ENCODE results near the gene CTSF.

The CTSF gene

DNA sequence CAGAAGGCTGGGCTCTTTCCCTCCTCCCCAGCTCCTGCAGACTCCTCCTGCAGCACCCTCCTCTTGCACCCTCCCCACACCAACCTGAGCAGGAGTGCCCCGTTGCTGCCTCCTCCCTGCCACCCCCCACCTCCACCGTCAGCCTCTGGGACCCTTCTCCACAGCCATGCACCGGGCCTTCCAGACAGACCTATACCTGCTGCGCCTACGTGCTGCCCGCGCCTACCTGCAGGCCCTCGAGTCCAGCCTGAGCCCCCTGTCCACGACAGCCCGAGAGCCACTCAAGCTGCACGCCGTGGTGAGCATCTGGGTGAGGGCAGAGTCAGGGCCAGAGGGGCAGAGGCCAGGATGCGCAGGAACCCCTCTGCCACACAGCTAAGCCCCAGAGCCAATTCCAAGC, 38.8 kb downstream of the CTSF start:
- CTCF ChIA-PET: no interaction called here
- no peak for DNase-seq (ENCODE audit: low spot score)
- POLR2A ChIA-PET (ENCODE audit: low non-redundant PET): no interaction called here
- no peak for TF ChIP-seq CTCF (conservative IDR thresholded peaks at IDR 0.05; ENCODE audit: low read depth)
- 0 out of 2 replicates have a peak overlapping the region, but pooled peaks have one; percentile 7 for H3K27ac ChIP-seq

- POLR2A ChIA-PET (ENCODE audit: low non-redundant PET): no interaction called here
- CTCF ChIA-PET: no interaction called here
- no peak for TF ChIP-seq CTCF (conservative IDR thresholded peaks at IDR 0.05; ENCODE audit: low read depth)
- no peak for DNase-seq (ENCODE audit: low spot score)
- no peak overlapping the region for H3K27ac ChIP-seq
Measured at GRCh38 chr11:66529069-66529468, 39.3 kb downstream of the CTSF start.

DNA sequence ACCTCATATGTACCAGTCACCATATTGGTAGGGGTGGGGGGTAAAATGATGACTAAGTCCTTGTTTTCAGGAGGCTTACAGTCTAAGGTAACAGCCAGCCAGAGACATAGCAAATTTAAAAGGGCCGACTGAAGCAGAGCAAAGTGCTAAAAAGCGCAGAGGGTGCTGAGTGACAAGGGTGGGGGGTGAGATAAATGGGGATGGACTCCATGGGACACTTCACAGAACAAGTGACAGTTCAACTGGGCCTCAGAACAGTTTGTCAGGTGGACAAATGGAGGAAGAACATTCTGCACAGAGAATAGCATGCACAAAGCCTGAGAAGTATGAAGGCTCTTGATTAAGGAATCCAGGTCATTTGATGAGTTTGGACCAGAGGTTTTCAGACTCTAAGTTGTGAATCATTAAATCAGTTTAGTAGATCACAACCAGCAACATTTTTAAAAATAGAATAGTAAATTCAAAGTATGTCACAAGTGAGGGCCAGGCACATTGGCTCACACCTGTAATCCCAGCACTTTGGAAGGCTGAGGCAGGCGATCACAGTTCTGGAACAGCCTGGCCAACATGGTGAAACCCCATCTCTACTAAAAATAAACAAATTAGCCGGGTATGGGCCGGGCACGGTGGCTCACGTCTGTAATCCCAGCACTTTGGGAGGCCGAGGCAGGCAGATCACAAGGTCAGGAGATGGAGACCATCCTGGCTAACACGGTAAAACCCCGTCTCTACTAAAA, 43.9 kb downstream of the CTSF start:
- H3K27ac ChIP-seq: no peak overlapping the region
- POLR2A ChIA-PET (ENCODE audit: low non-redundant PET): no interaction called here
- CTCF ChIA-PET: interaction anchor here (0.6 kb wide), 2 partner anchors 57 to 116 kb away, joined by 3 to 5 read pairs; no protein-coding TSS in a partner anchor
- no peak for TF ChIP-seq CTCF (conservative IDR thresholded peaks at IDR 0.05; ENCODE audit: low read depth)
- no peak for DNase-seq (ENCODE audit: low spot score)

DNA sequence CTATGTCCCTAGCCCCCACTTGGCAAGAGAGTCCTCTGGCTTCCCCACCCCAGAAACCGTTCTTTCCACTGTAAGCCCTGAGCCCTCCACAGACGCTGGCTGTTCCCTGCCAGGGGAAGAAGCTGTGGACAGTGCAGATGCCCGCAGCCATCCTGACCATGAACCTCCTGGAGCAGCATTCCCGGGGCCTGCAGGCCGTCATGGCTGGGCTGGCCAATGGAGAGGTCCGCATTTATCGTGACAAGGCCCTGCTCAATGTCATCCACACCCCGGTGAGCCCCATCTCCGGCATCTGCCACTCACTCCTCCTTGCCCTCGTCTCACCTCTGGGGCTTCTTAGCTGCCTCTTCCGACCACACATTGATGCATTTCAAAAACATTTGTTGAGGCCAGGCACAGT, 44.8 kb downstream of the CTSF start:
- no peak for DNase-seq (ENCODE audit: low spot score)
- ChIA-PET POLR2A (ENCODE audit: low non-redundant PET) (no interaction called here), CTCF (interaction anchor here (0.6 kb wide), 1 partner anchor 57 kb away, joined by 5 read pairs; no protein-coding TSS in a partner anchor)
- no peak for TF ChIP-seq CTCF (conservative IDR thresholded peaks at IDR 0.05; ENCODE audit: low read depth)
- H3K27ac ChIP-seq: no peak overlapping the region

Measured in RWPE1 (cell line).